GM19463 (cell line): ENCODE measurements around the gene LENG1.
"Not testable (repeated sequence)": the region's sequence is repeated elsewhere in the genome, so short reads cannot be mapped to it uniquely, and the experiment has no call there.

Experiments
- ATAC-seq: cut with Tn5 transposase; IDR thresholded peaks from one replicate; pipeline ENCODE4 v1.9.1; 2021; ENCODE audit warnings: mild to moderate bottlenecking, moderate library complexity; ENCODE audit not compliant: unreplicated experiment

The LENG1 gene

DNA sequence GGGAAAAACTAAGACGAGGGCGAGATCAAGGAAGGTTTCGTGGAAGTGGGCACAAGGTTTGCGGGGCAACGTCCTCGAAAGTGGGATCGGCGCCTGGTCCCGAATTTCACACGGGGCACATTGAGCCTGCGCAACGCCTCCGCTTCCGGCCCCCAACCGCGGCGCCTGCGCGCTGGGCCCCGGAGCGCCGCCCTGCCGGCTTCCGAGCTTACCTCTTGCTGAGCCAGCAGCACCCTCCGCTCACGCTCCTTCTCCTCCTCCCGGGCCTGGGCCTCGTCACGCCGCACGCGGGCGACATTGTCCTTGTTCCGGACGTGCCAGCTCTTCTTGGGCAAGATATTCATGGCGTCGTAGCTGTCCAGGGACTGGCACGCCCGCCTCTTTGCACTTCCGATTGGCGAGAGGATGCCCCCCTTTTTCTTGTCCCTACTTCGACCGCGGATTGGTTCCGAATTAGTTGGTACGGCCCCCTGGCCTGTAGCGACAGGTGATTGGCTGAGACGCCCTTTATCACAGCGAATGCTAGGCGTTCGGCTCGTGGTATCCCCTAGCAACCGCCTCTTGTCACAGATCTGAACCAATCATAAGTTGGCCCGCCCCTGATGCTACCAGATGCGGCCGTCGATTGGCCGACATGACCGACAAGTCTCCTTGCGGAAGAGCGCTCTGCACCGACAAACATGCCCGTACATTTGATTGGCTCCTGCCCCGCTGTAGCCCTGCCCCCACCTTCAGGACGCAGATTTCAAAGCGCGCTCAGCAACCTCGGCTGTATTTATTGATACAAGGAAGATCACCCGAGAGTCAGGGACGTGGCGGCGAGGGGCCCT, at the start of gene LENG1:
LENG1 (minus strand) TSS at position 370 of the 830 bp plus-strand sequence; CDS start at position 344, 26 bp downstream.
- ATAC-seq = peak; percentile 91

DNA sequence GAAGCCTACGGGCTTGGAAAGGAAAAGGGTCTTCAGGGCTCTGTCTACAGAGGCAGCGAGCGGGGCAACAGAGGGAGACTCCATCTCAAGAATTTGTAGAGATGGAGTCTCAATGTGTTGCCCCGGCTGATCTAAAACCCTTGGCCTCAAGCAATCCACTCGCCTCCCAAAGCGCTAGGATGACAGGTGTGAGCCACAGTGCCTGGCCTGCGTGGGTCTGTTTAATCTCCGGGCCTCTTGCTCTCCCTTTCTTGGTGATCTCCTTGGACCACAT, 49.2 kb upstream of the LENG1 start:
- no peak for ATAC-seq

DNA sequence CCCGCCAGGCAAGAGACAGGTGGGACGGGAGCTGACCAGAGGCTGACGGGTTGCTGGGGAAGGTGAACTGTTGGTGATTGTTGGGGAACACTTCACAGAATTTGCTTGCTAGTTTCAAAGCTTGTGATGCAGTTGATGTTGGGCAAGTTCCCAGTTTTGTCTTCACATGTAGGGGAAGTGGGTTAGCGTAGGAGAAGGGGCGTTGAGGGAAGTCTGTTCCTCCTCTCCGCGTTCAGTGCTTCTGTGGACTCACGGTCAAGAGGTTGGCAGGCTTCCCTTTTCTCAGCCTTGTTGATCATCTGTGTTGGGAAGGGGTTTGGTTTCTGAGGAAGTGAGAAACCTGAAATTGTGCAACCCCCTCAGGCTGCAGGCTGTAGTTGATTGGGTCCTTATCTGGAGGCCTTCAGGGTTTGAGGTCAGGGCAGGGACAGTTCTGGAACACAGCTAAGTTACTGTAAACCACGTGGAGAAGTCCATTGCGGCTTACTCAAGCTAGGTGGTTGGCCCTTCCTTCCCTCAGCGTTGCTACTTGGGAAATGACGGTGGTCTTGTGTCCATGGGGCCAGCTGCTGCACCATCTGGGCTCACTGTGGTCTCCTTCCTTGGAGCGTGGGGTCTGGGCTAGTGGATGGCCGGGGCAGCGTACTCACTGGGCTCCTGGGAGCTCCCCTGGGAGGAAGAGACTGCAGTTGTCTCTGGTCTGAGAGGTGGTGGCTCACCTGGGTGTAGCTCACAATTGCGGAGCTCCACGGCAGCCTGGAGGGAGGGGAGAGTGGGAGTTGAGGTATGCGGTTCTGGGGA, 48.7 kb upstream of the LENG1 start:
- peak; percentile 38 for ATAC-seq

DNA sequence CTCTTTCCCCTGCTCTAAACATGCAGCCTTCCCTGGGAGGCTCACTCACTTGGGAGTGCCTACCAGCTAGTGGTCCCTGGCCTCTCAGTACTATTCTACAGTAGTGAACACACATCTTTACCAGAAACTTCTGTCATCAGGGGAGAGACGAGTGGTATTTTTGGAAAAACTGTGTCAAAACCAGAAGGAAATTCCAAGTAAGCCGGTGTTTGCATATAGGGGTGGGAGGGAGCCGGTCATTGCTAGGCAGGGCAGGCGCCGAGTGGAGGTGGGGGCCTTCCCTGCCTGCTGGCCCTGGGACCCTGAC, 48.1 kb upstream of the LENG1 start:
- no peak for ATAC-seq

DNA sequence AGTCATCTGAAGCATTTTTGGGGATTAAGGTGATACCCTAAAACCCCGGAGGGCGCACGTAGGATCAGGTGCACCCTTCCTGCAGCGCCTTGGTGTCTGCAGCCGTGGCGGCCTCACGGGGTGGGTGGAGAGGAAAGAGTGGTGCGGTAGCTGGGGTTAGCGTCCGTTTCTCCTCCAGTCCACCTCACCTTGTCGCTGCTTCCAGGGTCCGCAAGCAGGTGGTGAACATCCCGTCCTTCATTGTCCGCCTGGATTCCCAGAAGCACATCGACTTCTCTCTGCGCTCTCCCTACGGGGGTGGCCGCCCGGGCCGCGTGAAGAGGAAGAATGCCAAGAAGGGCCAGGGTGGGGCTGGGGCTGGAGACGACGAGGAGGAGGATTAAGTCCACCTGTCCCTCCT, 47.7 kb upstream of the LENG1 start:
- ATAC-seq = not testable (repeated sequence)

DNA sequence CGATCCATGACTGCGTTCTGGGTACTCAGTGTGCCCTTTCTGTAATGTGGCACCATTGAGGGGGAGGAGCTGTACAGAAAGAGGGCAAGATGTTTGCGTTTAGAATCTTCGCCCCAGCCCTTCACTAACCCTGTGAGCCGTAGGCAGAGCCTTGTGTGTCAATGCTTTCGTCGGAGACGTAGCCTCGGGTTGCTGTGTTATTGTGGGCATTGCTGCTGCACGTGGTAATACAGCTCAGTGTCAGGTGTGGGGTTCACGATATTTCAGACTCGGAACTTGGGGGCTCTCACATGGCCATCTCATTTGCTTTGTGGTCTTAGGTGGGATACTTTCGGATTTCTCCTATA, 47.3 kb upstream of the LENG1 start:
- ATAC-seq = no peak

DNA sequence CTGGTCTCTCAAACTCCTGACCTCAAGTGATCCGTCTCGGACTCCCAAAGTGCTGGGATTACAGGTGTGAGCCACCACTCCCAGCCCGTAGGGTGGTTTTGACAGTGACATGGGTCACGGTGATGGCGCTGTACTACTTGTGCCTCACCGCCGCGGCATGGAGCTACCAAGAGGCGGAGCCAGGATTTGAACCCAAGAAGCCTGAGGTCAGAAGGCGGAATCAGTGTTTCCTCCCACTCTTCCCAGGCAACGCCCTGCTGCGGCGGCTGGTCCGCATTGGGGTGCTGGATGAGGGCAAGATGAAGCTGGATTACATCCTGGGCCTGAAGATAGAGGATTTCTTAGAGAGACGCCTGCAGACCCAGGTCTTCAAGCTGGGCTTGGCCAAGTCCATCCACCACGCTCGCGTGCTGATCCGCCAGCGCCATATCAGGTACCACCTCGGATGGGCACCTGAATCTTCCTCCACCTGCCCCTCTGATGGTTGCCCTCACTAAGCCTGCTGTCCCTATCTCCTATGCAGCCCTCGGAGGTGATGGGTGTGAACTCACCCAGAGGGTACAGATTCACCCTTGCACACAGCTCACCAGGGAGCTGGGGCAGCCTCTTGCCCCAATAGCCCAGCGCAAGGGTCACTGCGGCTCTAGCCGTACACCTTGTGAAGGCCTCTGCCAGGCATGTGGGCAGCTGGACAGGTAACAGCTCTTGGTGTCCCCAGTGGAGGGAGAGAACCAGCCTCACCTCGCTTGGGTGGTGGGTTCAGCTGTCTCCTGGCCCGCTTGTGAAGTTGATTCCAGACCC, 46.7 kb upstream of the LENG1 start:
- ATAC-seq = no peak

DNA sequence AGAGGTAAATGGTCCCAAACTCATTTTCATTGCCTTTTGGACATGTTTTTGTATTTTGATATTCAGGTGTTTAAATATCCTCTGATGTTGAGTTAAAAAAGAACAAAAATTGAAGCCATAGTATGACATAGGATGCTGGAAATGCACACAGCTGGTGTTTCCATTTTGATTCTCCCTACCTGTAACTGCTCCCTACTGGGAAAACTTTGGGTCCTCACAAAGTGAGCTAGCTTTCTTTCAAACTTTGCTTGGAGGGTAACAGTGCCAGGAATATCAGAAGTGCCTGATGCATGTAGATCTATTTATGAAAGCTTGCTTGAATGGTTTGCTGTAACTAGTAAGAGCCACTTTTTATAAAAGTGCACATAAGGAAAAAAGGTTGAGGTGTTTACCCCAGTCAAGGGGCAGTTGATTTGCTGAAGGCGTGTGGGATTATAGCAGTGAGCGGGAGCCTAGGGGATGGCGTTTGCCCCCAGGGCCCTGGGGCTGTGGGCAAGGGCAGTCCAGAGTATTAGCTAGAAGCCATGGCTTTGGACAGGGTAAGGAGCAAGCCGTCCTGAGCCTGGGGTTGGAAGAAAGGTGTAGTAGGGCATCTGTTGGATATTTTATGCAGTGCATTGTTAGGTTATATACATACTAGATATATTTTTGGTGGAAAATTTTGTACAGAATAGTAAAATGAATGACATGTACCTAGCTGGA, 45.4 kb upstream of the LENG1 start:
- no peak for ATAC-seq

DNA sequence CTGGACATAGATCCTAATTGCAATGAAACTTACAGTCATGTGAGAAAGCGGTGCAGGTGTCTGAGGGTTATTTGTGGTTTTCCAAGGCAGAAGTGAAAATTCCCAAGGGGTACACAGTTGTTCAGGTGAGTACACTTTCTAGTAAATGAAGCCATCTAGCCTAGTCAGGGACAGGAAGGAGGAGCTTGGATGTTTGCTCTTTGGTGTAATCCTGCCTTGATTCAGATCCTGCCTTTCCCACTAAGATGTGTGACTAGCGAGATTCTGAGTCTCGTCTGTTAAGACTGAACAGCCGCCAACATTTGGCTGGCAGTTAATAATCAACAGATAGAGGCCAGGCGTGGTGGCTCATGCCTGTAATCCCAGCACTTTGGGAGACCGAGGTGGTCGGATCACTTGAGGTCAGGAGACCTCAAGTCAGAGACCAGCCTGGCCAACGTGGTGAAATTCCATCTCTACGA, 43.7 kb upstream of the LENG1 start:
- ATAC-seq = no peak

DNA sequence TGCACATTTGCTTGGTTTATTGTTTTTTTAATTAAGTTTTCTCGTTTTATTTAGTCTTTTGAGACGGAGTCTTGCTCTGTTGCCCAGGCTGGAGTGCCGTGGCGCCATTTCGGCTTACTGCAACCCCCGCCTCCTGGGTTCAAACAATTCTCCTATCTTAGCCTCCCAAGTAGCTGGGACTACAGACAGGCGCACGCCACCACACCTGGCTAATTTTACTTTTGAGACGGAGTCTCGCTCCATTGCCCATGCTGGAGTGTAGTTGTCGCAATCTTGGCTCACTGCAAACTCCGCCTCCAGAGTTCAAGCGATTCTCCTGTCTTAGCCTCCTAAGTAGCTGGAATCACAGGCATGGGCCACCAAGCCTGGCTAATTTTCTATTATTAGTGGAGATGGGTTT, 42.5 kb upstream of the LENG1 start:
- ATAC-seq = no peak

DNA sequence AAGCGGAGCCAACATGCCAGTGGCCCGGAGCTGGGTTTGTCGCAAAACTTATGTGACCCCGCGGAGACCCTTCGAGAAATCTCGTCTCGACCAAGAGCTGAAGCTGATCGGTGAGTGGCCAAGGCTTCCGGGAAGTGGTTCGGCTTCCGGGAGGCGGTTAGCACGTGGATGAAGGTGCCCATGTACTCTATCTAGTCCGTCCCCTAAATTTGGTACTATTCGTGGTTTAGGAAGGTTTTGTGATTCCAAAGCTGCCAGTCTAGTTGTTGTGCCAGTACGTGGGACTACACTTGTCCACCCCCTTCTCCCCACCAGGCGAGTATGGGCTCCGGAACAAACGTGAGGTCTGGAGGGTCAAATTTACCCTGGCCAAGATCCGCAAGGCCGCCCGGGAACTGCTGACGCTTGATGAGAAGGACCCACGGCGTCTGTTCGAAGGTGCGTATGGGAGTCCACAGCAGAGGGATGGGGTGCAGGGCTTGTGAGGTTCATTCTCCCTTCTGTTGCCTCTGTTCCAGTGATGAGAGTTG, 41.7 kb upstream of the LENG1 start:
- no peak for ATAC-seq

DNA sequence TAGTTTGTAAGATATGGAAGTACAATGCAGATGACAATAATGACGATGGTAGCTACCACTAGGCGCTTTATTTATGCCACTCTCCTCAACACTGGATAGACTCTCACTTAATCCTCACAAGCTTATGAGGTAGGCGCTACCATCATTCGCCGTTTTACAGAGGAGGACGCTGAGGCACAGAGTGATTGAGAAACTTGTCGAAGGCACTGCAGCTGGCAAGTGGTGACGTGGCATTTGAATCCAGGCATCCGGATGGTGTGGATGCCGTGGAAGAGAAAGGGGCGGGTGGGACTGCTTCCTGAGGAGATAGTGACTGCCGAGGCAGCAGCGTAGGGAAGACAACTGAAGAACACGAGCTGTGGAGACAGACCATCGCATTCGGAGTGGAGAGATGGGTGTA, 39.9 kb upstream of the LENG1 start:
- ATAC-seq = no peak

DNA sequence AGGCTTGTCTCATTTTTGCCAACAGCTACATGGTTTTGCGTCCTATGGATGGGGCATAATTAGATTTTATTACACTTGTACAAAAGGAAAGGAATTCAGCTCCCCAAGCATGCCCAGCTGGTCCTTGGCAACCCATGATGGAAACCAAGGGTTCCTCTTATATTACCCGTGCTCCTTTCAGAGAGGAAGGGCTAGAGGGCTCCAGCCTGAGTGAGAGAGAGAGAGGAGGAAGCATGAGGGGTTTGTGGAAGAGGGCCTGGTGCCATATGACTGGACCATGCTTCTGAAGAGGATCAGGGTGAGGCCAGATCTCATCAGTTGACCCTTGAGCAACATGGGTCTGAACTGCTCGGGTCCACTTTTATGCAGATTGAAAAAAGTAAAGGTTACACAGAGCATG, 37.6 kb upstream of the LENG1 start:
- no peak for ATAC-seq

DNA sequence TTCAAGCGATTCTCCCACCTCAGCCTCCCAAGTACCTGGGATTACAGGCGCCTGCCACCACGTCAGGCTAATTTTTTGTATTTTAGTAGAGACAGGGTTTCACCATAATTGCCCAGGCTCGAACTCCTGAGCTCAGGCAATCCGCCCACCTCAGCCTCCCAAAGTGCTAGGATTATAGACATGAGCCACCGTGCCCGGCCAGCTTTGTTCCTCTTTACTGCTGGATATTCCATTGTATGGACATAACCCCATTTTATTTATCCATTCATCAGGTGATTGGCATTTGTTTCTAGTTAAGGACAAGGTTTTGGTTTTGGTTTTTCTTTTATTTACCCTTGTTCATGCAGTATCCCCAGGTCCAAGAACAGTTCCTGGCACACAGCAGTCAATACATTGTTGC, 37.0 kb upstream of the LENG1 start:
- no peak for ATAC-seq

DNA sequence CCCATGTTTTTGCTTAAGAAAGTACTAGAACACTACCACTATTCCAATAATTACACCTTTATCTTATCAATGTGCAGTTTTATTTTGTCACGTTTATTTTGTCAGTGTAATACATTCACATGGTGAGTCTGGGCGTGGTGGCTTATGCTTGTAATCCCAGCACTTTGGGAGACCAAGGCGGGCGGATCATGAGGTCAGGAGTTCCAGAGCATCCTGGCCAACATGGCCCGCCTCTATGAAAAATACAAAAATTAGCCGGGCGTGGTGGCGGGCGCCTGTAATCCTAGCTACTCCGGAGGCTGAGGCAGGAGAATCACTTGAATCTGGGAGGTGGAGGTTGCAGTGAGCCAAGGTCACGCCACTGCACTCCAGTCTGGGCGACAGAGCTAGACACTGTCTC, 34.9 kb upstream of the LENG1 start:
- not testable (repeated sequence) for ATAC-seq

DNA sequence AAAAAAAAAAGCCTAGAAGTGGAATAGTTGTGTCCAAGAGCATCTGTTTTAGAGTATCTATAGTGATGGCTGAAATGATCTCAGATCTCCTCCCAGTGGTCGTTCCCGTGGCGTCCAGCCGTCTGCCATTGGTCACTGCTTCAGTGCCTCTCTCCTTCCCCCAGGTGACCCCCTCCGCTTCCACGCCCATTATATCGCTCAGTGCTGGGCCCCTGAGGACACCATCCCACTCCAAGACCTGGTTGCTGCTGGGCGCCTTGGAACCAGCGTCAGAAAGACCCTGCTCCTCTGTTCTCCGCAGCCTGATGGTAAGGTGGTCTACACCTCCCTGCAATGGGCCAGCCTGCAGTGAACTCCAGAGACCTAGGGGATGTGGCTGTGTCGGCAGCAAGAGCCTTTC, 33.5 kb upstream of the LENG1 start:
- no peak for ATAC-seq

DNA sequence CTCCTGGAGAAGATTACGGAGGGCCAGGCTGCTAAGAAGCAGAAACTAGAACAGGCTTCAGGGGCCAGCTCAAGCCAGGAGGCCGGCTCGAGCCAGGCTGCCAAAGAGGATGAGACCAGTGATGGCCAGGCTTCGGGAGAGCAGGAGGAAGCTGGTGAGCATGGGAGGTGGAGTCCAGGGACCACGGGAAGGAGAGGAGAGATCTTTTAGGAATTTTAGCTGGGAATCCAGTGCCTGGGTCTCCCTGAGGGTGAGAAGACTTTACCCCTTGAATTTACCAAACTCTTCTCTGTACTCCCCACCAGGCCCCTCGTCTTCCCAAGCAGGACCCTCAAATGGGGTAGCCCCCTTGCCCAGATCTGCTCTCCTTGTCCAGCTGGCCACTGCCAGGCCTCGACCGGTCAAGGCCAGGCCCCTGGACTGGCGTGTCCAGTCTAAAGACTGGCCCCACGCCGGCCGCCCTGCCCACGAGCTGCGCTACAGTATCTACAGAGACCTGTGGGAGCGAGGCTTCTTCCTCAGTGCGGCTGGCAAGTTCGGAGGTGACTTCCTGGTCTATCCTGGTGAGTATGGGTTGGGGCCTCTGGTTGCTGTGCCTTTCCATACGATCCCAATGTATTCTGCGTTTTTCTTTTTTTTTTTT, 32.4 kb upstream of the LENG1 start:
- ATAC-seq = no peak

DNA sequence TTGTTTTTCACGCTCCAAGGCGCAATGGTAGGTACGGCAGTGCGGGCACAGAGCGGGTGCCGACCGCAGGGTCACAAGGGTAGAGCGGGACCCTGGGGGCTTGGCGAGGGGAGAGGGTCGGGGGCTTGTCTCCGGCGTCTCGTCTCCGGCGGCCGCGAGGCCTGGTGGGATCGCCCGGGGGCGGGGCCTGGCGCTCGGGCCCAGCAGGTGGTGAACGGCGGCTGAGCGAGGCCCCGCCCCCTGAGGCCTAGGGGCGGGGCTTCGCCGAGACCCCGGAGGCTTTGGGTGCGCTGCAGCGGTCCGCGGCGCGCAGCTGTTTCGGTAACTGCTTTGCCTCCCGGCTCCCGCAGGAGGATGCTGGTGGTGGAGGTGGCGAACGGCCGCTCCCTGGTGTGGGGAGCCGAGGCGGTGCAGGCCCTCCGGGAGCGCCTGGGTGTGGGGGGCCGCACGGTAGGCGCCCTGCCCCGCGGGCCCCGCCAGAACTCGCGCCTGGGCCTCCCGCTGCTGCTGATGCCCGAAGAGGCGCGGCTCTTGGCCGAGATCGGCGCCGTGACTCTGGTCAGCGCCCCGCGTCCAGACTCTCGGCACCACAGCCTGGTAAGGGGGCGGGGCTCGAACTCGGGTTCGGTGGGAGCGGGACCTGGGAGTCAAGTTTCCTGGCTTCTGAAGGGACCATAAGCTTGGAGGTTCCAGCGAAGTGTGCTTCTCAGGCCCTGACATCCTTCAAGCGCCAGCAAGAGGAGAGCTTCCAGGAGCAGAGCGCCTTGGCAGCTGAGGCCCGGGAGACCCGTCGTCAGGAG, 31.7 kb upstream of the LENG1 start, which contains the start of gene TSEN34:
TSEN34 (plus strand) TSS at position 298 of the 800 bp plus-strand sequence; CDS start at position 355, 57 bp downstream.
- peak; percentile 22 for ATAC-seq

DNA sequence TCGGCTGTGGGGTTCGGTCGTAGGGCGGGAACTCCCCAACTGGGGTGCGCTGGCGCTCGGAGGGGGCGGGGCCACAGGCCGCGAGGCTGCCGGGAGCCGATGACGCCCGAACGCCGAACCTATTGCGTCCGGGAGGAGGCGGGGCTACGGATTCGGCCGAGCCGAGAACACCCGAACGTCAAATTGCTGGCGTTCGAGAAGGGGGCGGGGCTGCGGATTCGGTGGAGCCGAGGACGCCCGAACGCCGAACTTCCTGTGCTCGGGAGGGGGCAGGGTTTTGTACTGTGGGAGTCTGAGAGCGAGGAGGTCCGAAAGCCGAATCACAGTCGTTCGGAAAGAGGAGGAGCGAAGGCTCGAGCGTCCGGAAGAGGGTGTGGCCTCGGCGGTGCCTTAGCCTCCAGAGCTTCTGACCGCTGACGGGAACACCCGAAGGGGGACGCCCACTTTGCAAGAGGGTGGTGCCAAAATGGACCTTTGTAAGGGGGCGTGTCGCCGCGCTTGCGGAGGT, 31.0 kb upstream of the LENG1 start:
- peak; percentile 40 for ATAC-seq
